Calu3 (cell line): ENCODE measurements around the gene ACSF2. TPM values are rescaled to one million over a fixed set of nuclear protein-coding genes. Genes with fewer than 3 reads are reported as not detected.

Experiments used
- BruUV-seq: library from RNA; stranded (reverse); fragments of 400-500 nt; replicated peaks from 2 replicates; lab custom pipeline; 2021; lab: Mats Ljungman, UMichigan
- CTCF ChIA-PET: fragments of 300-600 bp; sonication (Branson Sonifier 250); formaldehyde crosslinking; loops from one replicate; lab custom pipeline; 2022; ENCODE audit warnings: antibody characterized with exemption; lab: Charles Lee
- DNase-seq: peaks from one replicate; pipeline ENCODE4 v3.0.0; 2022
- H3K27ac Mint-ChIP-seq: one replicate; pipeline ENCODE4 v1.8.0; 2022; ENCODE audit warnings: mixed read lengths; ENCODE audit not compliant: unreplicated experiment
- H3K27me3 Mint-ChIP-seq: one replicate; pipeline ENCODE4 v1.8.0; 2022; ENCODE audit warnings: mixed read lengths; ENCODE audit not compliant: unreplicated experiment
- H3K36me3 Mint-ChIP-seq: one replicate; pipeline ENCODE4 v1.8.0; 2022; ENCODE audit warnings: mild to moderate bottlenecking, moderate library complexity, mixed read lengths; ENCODE audit not compliant: insufficient read depth, unreplicated experiment
- H3K4me1 Mint-ChIP-seq: one replicate; pipeline ENCODE4 v1.8.0; 2022; ENCODE audit warnings: mild to moderate bottlenecking, low read depth, mixed read lengths; ENCODE audit not compliant: unreplicated experiment
- H3K4me3 Mint-ChIP-seq: one replicate; pipeline ENCODE4 v1.8.0; 2022; ENCODE audit warnings: mild to moderate bottlenecking, low read depth, moderate library complexity, mixed read lengths; ENCODE audit not compliant: unreplicated experiment
- H3K9me3 Mint-ChIP-seq: one replicate; pipeline ENCODE4 v1.8.0; 2022; ENCODE audit warnings: low read depth, mixed read lengths; ENCODE audit not compliant: unreplicated experiment
- CTCF ChIP-seq: fragments of 200-600 bp; IDR thresholded peaks from one replicate; pipeline ENCODE4 v1.8.0; 2022; ENCODE audit warnings: antibody characterized with exemption; ENCODE audit not compliant: unreplicated experiment
- intact Hi-C: fragments of 100-400 bp; cut with micrococcal nuclease; formaldehyde crosslinking; loops from one replicate; pipeline ENCODE4 v1.10.0; 2022; ENCODE audit not compliant: unreplicated experiment
- total RNA-seq: library from RNA; stranded (reverse); gene quantifications from 2 replicates; pipeline ENCODE4 v1.2.3, GENCODE V29; 2022

Gene ACSF2
- total RNA-seq, 1 experiment from 2014 or later, result 148 TPM

GRCh38 chr17:50505591-50506130 is 79.6 kb downstream of the ACSF2 start:
- no peak overlapping the region for H3K27ac Mint-ChIP-seq
- H3K27me3 Mint-ChIP-seq, result peaks cover 19% of the 10 kb centered on the region
- no peak for TF ChIP-seq CTCF
- peaks cover 12% of the 10 kb centered on the region for H3K4me1 Mint-ChIP-seq
- no TSS peak for BruUV-seq
- H3K4me3 Mint-ChIP-seq, result no peak overlapping the region
- intact Hi-C loops, result no loop called here
- H3K9me3 Mint-ChIP-seq, result no peaks in the 10 kb centered on the region
- CTCF ChIA-PET, result interaction anchor here (0.6 to 1.1 kb wide), 2 partner anchors 19 to 27 kb away, joined by 3 read pairs; no protein-coding TSS in a partner anchor
- DNase-seq, result no peak
- H3K36me3 Mint-ChIP-seq, result peaks cover 9% of the 10 kb centered on the region

- no peaks in the 10 kb centered on the region for H3K9me3 Mint-ChIP-seq
- TF ChIP-seq CTCF, result no peak
- H3K36me3 Mint-ChIP-seq, result peaks cover 9% of the 10 kb centered on the region
- intact Hi-C loops, result no loop called here
- CTCF ChIA-PET, result interaction anchor here (0.7 to 1.1 kb wide), 2 partner anchors 19 to 26 kb away, joined by 3 read pairs; partner anchors contain the start of gene EPN3
- H3K27me3 Mint-ChIP-seq, result peaks cover 19% of the 10 kb centered on the region
- no peak overlapping the region for H3K27ac Mint-ChIP-seq
- H3K4me1 Mint-ChIP-seq, result peaks cover 18% of the 10 kb centered on the region
- no peak for DNase-seq
- no TSS peak for BruUV-seq
- no peak overlapping the region for H3K4me3 Mint-ChIP-seq
Measured at GRCh38 chr17:50506298-50506697, 80.3 kb downstream of the ACSF2 start.

GRCh38 chr17:50507871-50508572 is 82.0 kb downstream of the ACSF2 start, which contains the start of gene MYCBPAP:
Gene MYCBPAP, plus strand, starts transcription at chr17:50508439. Its CDS starts 236 bp downstream, at chr17:50508675.
- CTCF ChIA-PET, result no interaction called here
- Mint-ChIP-seq H3K4me1 (peaks cover 28% of the 10 kb centered on the region), H3K4me3 (peak within 1 kb of the TSS; percentile 76), H3K27me3 (peaks cover 17% of the 10 kb centered on the region), H3K9me3 (no peaks in the 10 kb centered on the region), H3K36me3 (peaks cover 9% of the 10 kb centered on the region), H3K27ac (no peak within 1 kb of the TSS)
- BruUV-seq, result no TSS peak
- DNase-seq, result peak; percentile 88
- TF ChIP-seq CTCF, result no peak
- intact Hi-C loops, result no loop called here

- Mint-ChIP-seq H3K27ac (no peak overlapping the region), H3K4me1 (peaks cover 28% of the 10 kb centered on the region), H3K4me3 (peak overlapping the region; percentile 76), H3K9me3 (no peaks in the 10 kb centered on the region), H3K27me3 (peaks cover 9% of the 10 kb centered on the region), H3K36me3 (peaks cover 9% of the 10 kb centered on the region)
- BruUV-seq, result no TSS peak
- CTCF ChIA-PET, result no interaction called here
- DNase-seq, result no peak
- TF ChIP-seq CTCF, result peak; percentile 42
- intact Hi-C loops, result no loop called here
Measured at GRCh38 chr17:50508573-50509460, 82.8 kb downstream of the ACSF2 start.
